ELR (cell line): Measurements from ENCODE around the gene PGRMC1.
"Not testable (repeated sequence)": the region's sequence is repeated elsewhere in the genome, so short reads cannot be mapped to it uniquely, and the experiment has no call there.

Experiments
- DNase-seq: peaks from one replicate; pipeline ENCODE4 v3.0.0-alpha.2; 2015; ENCODE audit warnings: low read depth

The PGRMC1 gene

DNA sequence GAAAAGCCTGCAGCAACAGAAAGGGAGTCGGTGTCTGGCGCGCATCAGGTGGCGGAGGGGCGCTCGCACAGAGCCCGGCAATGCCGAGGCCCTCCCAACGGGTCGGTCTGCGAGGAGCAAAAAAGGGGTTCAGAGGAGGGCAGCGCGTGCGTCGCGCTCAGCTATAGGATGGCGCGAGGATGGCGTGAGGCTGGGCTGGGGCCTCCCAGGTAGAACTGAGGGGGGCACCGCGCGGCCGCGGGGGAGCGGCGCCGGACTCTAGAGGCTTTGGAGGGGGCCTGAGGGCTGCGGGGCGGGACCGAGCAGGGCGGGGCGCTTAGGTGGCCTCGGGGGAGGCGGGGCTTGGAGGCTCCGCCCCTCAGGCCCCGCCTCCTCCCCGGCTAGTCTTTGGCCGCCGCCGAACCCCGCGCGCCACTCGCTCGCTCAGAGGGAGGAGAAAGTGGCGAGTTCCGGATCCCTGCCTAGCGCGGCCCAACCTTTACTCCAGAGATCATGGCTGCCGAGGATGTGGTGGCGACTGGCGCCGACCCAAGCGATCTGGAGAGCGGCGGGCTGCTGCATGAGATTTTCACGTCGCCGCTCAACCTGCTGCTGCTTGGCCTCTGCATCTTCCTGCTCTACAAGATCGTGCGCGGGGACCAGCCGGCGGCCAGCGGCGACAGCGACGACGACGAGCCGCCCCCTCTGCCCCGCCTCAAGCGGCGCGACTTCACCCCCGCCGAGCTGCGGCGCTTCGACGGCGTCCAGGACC is at the start of gene PGRMC1:
TSS of gene PGRMC1 (plus strand) at position 414 of the 751 bp plus-strand sequence. CDS start at position 493, 79 bp downstream.
- peak; percentile 77 for DNase-seq

DNA sequence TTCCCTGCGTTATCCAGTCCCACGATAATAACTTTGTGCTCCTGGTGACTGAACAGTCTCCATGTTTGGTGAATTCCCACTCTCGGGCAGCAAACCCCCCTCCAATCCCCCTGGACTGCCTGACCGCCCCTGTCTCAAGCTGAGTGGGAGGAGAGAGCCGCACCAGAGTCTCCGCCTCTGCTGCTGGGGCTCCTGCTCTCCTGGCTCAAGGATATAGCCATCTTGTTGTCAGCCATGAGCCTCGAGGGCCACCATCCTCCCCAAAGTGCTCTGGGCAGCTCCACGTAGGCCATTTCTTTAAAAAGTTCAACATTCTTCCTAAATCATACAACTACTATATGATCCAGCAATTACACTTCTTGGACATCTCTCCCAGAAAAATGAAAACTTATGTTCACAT is 49.3 kb upstream of the PGRMC1 start:
- DNase-seq: no peak

DNA sequence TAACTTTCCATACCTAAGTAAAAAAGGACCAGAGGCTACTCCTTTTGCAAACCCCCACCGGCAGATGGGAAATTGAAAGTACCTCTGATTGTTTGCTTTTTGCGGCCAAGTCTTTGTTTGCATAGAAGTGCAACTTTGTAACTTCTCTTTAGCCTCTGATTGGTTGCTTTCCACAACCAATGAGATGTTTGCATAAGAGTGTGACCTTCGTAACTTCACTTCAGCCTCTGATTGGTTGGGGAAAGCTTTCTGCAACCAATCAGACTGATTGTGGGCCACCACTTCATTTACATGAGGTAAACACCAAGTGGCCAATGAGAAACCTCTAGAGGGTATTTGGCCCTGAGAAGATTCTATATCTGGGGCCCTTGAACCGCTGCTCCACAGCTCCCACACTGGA is 48.8 kb upstream of the PGRMC1 start:
- DNase-seq: no peak

DNA sequence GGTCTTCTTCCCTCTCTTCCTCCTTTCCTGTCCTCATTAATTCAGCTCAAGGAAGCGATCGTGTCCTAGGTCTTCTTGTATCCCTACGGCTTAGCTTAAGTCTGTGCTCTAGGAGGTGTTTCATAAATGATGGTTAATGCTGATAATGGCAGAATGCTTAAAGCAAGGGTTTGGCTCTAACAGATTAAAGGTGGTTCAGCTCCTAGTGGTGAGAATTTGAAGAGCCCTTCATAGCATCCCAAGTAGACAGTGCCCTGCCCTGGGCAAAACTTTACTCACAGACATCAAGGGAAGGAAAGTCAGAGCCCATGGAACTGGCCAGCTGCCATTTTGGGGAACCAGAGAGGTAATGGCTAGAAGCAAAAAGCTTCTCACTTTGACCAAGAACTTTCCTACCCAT is 47.0 kb upstream of the PGRMC1 start:
- peak; percentile 1 for DNase-seq

DNA sequence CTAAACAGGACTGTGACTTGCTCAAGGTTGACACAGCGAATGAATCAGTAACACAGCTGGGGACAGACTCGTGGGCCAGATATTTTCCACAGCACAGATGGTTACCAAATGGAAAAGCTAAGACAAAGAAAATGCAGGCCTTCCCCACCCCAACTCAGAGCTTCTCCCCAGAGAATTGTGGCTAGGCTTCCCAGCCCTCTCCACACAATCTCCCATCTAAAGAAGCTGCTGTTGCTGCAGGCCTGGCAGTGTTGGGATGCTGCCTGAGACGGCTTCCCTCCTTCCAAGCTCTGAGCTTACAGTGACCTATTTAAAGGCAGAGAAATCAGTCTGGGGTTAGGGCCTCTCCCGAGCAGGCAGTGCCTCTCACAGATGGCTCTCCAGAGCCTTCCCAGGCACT is 46.5 kb upstream of the PGRMC1 start:
- no peak for DNase-seq

DNA sequence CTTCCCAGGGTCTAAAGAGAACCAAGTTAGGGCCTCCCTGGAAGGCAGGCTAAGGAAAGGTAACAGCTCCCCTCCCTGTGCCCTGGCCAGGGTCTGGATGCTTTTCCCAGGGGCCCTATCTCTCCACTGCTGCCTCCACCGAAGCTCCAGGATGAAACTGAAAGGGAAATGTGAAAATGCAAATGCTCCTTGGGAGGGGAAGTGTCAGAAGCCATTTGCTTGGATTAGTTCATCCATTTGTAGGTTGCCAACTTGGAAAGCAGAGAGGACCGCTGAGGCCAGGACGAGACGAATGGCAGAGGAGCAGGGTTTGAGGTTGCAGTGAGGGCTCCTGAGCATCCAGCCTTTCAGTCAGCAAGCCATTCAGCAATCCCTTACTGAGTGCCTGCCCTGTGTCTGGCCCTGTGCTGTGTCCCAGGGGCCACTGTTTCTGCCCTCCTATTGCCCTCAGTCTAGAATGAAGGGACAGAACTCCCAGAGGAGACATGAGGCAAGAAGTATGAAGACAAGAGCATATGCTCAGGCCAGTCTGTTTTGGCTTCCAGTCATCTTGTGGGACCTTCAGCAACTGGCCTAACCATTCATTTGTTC is 45.9 kb upstream of the PGRMC1 start:
- DNase-seq: no peak

DNA sequence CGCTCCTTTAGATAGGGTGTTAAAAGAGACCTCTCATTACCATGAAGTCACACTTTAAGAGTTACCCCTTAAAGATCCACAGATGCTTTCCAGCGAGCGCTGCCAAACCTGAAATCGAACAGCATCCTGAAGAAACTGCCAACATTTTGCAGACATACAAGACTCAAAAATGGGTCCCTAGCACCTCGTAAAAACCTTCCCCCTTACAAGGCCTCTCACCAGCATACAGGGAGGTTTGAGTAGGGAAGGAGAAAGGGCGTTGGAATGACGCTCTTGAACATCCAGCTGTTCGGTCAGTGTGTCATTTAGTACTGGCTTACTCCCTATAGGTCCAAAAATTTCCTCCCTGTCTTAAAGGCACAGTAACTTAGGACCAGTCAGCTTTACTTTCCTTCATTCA is 45.3 kb upstream of the PGRMC1 start:
- peak; percentile 20 for DNase-seq

DNA sequence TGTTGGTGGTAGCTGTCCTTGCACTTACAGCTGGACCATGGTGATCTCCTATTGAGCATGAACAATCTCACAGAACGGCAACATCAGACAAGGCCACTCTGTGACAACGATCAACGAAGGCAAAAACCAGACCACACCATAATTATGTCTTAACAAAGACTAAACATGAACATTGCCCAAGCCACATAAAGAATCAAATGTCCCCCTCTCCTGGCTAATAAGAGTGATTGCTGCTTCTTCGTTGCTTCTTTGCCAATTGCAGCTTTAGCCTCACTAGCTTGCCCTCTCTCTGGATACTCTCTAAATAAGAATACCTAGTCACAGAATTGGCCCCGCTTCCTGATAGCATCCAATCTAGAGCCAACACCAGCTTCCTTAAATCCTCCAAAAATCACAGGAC is 41.5 kb upstream of the PGRMC1 start:
- peak; percentile 9 for DNase-seq

DNA sequence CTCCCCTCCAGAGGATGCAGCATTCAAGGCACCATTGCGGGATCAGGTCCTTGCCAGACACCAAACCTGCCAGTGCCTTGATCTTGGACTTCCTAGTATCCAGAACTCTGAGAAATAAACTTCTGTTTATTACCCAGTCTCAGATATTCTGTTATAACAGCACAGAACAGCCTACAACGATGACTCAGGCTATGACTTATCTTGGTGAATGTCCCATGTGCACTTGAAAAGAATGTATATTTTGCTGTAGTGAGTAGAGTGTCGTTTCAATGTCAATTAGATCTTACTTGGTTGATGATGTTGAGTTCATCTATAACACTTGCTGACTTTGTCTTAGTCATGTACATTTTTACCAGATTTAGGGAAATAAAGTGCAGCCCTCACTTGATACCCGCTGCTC is 34.5 kb upstream of the PGRMC1 start:
- DNase-seq: peak; percentile 40

DNA sequence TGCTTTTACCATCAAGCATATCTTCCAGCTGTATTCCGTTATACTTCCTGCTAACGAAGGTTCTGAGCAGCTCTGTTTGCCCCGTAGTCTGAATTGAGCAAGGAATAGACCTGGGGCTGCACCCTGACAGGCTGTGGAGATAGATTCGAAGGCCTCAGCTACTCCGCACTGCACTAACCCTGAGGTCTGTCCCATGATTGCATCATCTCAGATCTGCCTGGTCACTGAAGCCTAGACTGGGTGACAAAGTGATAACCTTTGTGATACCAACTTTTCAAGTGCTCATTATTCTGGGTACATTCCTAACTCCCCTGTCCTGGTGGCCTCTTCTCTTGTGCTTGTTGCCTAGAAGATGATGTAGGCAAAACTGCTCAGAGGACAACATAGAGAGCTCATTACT is 29.9 kb upstream of the PGRMC1 start:
- DNase-seq: no peak

DNA sequence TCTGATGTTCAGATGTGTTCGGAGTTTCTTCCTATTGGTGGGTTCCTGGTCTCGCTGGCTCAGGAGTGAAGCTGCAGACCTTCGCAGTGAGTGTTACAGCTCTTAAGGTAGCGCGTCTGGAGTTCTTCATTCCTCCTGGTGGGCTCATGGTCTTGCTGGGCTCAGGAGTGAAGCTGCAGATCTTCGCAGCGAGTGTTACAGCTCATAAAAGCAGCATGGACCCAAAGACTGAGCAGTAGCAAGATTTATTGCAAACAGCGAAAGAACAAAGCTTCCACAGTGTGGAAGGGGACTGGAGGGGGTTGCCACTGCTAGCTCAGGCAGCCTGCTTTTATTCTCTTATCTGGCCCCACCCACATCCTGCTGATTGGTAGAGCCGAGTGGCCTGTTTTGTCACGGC is 28.6 kb upstream of the PGRMC1 start:
- not testable (repeated sequence) for DNase-seq

DNA sequence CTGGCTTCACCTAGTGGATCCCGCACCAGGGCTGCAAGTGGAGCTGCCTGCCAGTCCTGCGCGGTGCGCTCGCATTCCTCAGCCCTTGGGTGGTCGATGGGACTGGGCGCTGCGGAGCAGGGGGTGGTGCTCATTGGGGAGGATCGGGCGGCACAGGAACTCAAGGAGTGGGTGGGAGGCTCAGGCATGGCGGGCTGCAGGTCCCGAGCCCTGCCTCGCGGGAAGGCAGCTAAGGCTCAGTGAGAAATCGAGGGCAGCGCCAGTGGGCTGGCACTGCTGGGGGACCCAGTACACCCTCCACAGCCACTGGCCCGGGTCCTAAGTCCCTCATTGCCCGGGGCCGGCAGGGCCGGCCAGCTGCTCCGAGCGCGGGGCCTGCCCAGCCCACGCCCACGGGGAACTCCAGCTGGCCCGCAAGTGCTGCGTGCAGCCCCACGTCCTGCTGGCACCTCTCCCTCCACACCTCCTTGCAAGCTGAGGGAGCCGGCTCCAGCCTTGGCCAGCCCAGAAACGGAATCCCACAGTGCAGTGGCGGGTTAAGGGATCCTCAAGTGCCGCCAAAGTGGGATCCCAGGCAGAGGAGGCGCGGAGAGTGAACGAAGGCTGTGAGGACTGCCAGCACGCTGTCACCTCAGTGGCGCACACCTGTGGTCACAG is 27.6 kb upstream of the PGRMC1 start:
- no peak for DNase-seq

DNA sequence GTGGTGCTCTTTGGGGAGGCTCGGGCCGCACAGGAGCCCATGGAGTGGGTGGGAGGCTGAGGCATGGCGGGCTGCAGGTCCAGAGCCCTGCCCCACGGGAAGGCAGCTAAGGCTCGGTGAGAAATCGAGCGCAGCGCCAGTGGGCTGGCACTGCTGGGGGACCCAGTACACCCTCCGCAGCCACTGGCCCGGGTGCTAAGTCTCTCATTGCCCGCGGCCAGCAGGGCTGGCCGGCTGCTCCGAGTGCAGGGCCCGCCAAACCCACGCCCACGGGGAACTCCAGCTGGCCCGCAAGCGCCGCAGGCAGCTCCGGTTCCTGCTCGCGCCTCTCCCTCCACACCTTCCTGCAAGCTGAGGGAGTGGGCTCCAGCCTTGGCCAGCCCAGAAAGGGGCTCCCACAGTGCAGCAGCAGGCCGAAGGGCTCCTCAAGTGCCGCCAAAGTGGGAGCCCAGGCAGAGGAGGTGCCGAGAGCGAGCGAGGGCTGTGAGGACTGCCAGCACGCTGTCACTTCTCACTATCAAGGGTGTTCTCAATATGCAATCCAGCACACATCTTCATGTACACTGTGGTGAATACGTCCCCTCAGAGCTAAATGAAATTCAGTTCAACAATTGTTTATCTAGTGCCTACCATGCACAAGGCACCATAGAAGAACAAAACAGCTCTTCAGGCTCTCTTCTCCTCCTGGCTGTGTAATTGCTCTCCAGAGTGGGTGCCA is 25.0 kb upstream of the PGRMC1 start:
- not testable (repeated sequence) for DNase-seq

DNA sequence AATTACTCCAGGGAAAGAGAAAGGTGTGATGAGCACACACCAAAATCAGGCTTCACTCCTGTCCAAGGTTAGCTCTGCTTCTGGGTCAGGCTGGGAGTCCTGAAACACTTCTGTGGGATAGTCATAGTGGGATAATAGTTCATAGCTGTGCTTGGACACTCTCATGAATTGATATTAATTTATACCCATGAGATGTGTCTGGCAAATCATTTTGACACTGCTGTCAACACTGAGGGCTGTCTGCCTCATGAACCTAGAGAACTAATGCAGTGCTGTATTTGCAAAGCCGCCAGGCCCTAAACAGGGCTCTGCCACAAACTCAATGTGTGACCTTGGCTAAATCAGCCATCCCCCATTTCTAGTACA is 24.5 kb upstream of the PGRMC1 start:
- no peak for DNase-seq

DNA sequence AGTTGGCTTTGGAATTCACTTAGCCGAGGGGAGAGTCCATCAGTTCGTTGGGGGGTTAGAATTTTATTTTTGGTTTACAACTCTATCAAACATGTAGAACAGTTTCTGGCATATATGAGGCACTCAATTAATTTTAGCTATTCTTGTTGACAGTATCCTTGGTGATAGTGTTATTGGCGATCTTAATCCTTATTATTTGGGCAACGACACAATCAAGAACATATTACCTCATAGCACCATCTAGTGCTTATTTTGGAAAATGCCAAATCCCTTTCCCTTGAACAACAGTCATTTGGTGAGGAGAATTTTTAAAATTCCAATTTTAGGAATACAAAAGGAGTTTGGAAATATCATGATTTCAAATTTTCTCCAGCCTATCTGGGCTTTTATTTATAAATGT is 17.9 kb upstream of the PGRMC1 start:
- DNase-seq: peak; percentile 37

DNA sequence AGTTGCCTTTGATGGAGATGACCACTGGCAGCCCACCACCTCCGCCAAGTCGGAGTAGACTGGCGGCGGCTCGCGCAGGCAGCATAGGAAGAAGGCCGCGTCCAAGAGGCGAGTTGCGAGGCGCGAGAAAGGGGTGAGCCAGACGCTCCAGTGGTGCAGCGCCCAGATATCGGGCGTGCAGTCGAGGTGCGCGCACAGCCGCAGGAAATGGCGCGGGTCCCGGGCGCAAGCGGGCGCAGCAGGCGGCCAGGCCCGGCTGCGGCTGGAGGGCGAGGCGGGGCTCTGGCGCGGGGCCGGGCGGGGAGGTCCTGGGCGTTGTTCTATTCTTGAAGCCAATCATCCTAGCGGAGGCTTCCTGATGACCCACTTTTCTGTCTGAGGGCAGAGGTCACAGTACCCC is 13.2 kb upstream of the PGRMC1 start:
- DNase-seq: no peak

DNA sequence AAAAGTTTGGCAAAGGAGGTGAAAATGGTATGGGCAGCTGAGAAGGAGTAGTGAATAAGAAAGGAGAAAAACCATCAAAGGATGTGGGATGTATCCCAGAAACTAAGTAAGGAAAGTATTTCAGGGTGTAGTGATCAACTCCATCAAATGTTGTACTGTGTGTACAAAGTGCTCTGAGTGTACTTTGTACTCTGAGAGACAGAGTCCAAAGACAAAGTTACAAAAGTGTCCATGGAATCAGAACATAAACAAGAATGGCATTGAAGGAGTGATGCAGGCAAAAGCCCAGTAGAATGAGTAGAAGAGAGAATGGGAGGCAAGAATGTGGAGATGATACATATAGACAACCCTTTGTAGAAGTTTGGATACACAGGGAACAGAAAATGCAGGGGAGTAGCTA is 12.3 kb upstream of the PGRMC1 start:
- no peak for DNase-seq

DNA sequence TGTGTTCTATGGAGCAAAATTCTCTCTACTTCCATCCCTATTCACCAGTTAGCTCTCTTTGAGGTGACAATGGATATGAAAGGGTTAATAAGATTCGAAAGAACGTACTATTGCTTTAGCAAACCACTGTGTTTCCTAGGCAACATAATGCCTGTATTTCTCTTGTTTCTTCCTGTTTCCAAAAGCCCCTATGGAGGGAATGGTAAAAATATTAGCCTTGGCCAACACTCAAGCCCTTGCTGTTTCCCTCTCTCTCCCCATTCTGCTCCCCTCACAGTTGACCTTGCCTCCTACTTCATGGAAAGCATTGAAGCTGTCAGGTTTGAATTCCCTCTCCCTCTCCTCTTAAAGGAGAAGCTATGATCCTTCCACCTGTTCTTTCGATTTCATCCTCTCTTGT is 9.6 kb upstream of the PGRMC1 start:
- no peak for DNase-seq

DNA sequence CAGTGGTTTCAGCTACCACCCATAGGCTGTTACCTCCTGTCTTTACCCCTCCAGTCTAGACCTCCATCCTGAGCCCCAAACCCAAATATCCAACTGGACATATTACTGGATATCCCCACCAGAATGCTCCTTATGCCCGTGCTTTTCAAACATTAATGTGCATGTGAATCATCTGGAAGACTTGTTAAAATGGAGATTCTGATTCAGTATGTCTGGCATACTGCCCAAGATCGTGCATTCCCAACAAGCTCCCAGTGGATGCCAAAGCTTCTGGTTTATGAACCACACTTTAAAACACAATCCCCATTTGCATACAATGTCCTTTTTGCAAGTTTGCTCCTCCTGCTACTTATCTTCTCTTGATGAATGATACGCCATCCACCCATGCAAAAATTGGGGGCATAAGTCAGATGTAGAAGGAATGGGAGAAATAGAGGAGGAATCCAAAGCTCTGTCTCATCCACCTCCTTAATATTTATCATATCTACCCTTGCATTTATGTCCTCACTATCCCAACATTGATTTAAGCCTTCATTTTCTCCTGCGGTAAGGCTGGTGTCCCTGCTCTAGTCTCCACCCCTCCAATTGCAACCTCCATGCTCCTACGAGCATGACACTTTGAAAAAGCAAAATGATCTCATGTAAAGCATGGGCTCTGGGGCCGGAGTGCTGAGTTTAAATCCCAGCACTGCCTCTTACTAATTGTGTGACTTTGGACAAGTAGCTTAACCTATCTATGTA is 7.4 kb upstream of the PGRMC1 start:
- peak; percentile 82 for DNase-seq

DNA sequence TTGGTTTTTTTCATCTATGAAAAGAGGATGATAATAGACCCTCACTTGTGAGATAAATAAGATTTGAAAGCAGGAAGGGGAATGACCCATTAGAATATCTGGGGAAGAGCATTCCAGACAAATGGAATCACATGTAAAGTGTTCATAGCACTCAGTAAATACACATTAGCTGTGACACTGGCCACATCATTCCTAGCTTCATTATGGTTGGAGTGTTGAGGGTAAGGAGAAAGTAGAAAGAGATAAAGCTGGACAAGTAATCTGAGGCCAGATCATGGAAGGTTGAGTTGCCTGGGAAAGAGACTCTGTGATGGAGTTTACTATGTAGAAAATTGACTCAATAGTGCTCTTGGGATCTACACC is 6.9 kb upstream of the PGRMC1 start:
- peak; percentile 1 for DNase-seq

DNA sequence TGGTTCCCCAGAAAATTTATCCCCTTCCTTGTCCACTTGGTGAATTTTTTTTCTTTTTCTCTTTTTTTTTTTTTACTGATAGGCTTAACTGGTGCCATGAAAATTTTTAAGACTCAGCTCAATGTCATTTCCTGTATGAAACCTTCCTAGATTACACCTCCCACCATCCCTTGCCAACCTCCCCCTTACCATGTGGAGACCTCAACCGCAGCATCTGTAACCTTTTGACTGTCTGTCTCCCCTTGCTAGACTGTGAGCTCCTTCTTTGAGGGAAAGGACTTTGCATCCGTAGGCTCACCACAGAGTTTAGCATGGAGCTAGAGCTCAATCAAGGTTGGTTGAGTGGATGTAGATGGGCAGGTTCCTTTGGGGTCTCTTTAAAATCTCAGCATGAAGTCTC is 5.2 kb upstream of the PGRMC1 start:
- DNase-seq: peak; percentile 0

DNA sequence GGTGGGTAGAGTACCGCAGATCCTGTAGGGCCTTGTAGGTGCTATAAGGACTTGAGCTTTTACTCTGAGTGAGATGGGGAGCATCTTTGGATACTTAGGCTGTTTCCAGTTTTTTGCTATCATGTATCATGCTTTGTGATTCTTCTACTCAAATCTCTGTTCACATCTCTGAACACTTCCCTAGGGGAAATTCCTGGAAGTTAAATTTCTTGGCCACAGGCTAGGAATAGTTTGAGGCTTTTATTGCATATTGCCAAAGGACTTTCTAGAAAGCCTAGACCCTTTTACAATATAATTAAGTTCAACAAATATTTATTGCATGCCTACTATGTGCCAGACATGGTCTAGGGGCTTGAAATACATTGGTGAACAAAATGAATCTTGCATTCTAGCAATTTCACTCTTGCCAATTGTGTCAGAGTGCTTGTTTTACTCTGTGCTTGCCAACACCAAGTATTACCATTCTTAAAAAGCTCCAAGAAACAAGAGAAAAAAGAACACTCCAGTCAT is 4.1 kb upstream of the PGRMC1 start:
- DNase-seq: no peak
